H4 (cell line): ENCODE data around the gene MOBP. TPM values are rescaled to one million over a fixed set of nuclear protein-coding genes. Genes with fewer than 3 reads are reported as not detected.

Source experiments
- DNase-seq: peaks from one replicate; pipeline ENCODE4 v3.0.0-alpha.2; 2015; ENCODE audit warnings: low spot score
- total RNA-seq: library from RNA; depleted of rRNA; stranded (reverse); fragments of >200 nt; shearing (Covaris generic); gene quantifications from 2 replicates; pipeline ENCODE4 v1.2.3, GENCODE V29; 2014

MOBP gene
- total RNA-seq, 1 experiment from 2014 or later = 0.17 TPM

GRCh38 chr3:39497753-39498152, 30.3 kb downstream of the MOBP start:
- DNase-seq = no peak

GRCh38 chr3:39499651-39500273, 32.3 kb downstream of the MOBP start:
- DNase-seq = no peak

GRCh38 chr3:39501059-39501458, 33.6 kb downstream of the MOBP start:
- DNase-seq = no peak

- no peak for DNase-seq
Measured at GRCh38 chr3:39501968-39502837, 34.7 kb downstream of the MOBP start.

- DNase-seq = no peak
Measured at GRCh38 chr3:39502838-39503145, 35.3 kb downstream of the MOBP start.

GRCh38 chr3:39505866-39506742, 38.6 kb downstream of the MOBP start:
- DNase-seq = no peak

- DNase-seq = no peak
Measured at GRCh38 chr3:39506863-39507262, 39.4 kb downstream of the MOBP start.

GRCh38 chr3:39513791-39514369, 46.4 kb downstream of the MOBP start:
- no peak for DNase-seq

- no peak for DNase-seq
Measured at GRCh38 chr3:39515681-39516441, 48.4 kb downstream of the MOBP start.

- DNase-seq = no peak
Measured at GRCh38 chr3:39519103-39519502, 51.6 kb downstream of the MOBP start.

GRCh38 chr3:39519554-39520288, 52.2 kb downstream of the MOBP start:
- DNase-seq = no peak

GRCh38 chr3:39521456-39521855, 54.0 kb downstream of the MOBP start:
- DNase-seq = no peak

- no peak for DNase-seq
Measured at GRCh38 chr3:39524107-39524506, 56.6 kb downstream of the MOBP start.

GRCh38 chr3:39528844-39529243, 61.4 kb downstream of the MOBP start:
- no peak for DNase-seq

GRCh38 chr3:39529577-39529976, 62.1 kb downstream of the MOBP start:
- DNase-seq = no peak

GRCh38 chr3:39531066-39531465, 63.6 kb downstream of the MOBP start:
- no peak for DNase-seq

- DNase-seq = peak; percentile 7
Measured at GRCh38 chr3:39531665-39532064, 64.2 kb downstream of the MOBP start.

GRCh38 chr3:39532777-39533176, 65.3 kb downstream of the MOBP start:
- no peak for DNase-seq

GRCh38 chr3:39533226-39533625, 65.7 kb downstream of the MOBP start:
- DNase-seq = no peak

GRCh38 chr3:39540162-39540921, 72.9 kb downstream of the MOBP start:
- no peak for DNase-seq
